Parathyroid adenoma (tissue), 2 donors: Measurements from ENCODE around the gene GMFB.

Experiments
- H2AFZ ChIP-seq: fragments of 300-600 bp; sonication (generic); one replicate; pipeline ENCODE4 v1.7.0; 2017; ENCODE audit warnings: antibody characterized with exemption, mild to moderate bottlenecking
- H3K27ac ChIP-seq: fragments of 300-600 bp; sonication (generic); one replicate; pipeline ENCODE4 v1.7.0; 2017
- H3K27me3 ChIP-seq: fragments of 300-600 bp; sonication (generic); one replicate; pipeline ENCODE4 v1.7.0; 2017; ENCODE audit warnings: low read length; ENCODE audit not compliant: control insufficient read depth, insufficient read depth
- H3K36me3 ChIP-seq: fragments of 300-600 bp; sonication (generic); one replicate; pipeline ENCODE4 v1.7.0; 2017; ENCODE audit warnings: low read length; ENCODE audit not compliant: control insufficient read depth, insufficient read depth
- H3K4me1 ChIP-seq: fragments of 300-600 bp; sonication (generic); one replicate; pipeline ENCODE4 v1.7.0; 2017; ENCODE audit warnings: control low read depth
- H3K4me2 ChIP-seq: fragments of 300-600 bp; sonication (generic); one replicate; pipeline ENCODE4 v1.7.0; 2017; ENCODE audit warnings: low read length
- H3K4me3 ChIP-seq: fragments of 300-600 bp; sonication (generic); one replicate; pipeline ENCODE4 v1.7.0; 2017; ENCODE audit warnings: low read depth, low read length
- H3K79me2 ChIP-seq: fragments of 300-600 bp; sonication (generic); one replicate; pipeline ENCODE4 v1.7.0; 2017; ENCODE audit warnings: control low read depth
- H3K9ac ChIP-seq: fragments of 300-600 bp; sonication (generic); one replicate; pipeline ENCODE4 v1.7.0; 2017; ENCODE audit warnings: mild to moderate bottlenecking
- H3K9me3 ChIP-seq: fragments of 300-600 bp; sonication (generic); one replicate; pipeline ENCODE4 v1.7.0; 2017; ENCODE audit warnings: low read length; ENCODE audit not compliant: control insufficient read depth
- TF ChIP-seq, protein P1 (sequence below): fragments of 300-600 bp; sonication (generic); IDR thresholded peaks from one replicate; pipeline ENCODE4 v1.7.0; 2017; ENCODE audit warnings: antibody characterized with exemption, mild to moderate bottlenecking
- donor health status: primary hyperparathyroidism.

The GMFB gene

DNA sequence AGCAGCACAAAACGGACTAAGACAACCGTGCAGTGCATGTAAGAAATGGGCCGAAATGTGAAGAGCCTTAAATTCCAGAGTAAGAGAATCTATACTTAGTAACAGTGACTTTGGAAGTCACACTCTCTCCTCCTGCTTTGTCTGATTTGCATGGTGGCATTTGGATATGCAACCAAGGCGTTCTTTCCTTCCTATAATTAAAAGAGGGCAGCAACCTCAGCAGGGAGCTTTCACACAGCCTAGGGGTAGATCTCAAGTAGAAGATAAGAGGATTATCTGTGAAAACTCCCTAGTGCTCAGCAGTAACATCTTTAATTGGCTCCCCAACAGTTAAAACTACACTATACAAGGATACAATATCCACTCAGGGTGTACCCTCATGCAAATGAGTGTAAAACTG lies 16.5 kb downstream of the GMFB start:
- Histone ChIP-seq H3K27me3 (no peaks in the 10 kb centered on the region), H3K79me2 (no peaks in the 10 kb centered on the region), H2AFZ (no peak overlapping the region), H3K9ac (no peak overlapping the region), H3K4me3 (peak overlapping the region; percentile 7), H3K9me3 (no peaks in the 10 kb centered on the region), H3K4me1 (peaks cover 5% of the 10 kb centered on the region), H3K4me2 (peak overlapping the region; percentile 21), H3K36me3 (no peaks in the 10 kb centered on the region), H3K27ac (no peak overlapping the region)
- TF ChIP-seq, protein P1, sequence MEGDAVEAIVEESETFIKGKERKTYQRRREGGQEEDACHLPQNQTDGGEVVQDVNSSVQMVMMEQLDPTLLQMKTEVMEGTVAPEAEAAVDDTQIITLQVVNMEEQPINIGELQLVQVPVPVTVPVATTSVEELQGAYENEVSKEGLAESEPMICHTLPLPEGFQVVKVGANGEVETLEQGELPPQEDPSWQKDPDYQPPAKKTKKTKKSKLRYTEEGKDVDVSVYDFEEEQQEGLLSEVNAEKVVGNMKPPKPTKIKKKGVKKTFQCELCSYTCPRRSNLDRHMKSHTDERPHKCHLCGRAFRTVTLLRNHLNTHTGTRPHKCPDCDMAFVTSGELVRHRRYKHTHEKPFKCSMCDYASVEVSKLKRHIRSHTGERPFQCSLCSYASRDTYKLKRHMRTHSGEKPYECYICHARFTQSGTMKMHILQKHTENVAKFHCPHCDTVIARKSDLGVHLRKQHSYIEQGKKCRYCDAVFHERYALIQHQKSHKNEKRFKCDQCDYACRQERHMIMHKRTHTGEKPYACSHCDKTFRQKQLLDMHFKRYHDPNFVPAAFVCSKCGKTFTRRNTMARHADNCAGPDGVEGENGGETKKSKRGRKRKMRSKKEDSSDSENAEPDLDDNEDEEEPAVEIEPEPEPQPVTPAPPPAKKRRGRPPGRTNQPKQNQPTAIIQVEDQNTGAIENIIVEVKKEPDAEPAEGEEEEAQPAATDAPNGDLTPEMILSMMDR: no peak

DNA sequence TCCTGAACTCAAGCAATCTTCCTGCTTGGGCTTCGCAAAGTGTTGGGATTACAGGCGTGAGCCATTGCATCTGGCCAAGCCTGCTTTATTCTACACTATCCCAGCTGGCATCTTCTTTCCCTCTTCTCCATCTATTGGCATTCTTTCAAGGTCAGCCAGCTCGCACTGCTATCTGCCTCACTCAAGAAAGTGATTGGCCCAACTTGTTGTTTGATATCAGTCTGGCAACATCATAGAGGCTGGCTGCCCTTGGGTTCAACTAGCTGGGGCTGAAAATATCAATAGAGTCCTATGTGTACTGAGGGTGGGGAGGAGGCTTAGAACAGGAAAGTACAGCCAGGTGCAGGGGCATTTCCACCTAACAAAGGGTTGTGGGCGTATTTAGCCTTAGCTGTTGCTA lies 17.1 kb downstream of the GMFB start:
- Histone ChIP-seq H3K4me3 (no peak overlapping the region), H3K9ac (no peak overlapping the region), H3K9me3 (no peaks in the 10 kb centered on the region), H2AFZ (no peak overlapping the region), H3K27ac (no peak overlapping the region), H3K4me2 (no peak overlapping the region), H3K79me2 (no peaks in the 10 kb centered on the region), H3K36me3 (no peaks in the 10 kb centered on the region), H3K27me3 (no peaks in the 10 kb centered on the region), H3K4me1 (peaks cover 5% of the 10 kb centered on the region)
- TF ChIP-seq, protein P1: no peak

DNA sequence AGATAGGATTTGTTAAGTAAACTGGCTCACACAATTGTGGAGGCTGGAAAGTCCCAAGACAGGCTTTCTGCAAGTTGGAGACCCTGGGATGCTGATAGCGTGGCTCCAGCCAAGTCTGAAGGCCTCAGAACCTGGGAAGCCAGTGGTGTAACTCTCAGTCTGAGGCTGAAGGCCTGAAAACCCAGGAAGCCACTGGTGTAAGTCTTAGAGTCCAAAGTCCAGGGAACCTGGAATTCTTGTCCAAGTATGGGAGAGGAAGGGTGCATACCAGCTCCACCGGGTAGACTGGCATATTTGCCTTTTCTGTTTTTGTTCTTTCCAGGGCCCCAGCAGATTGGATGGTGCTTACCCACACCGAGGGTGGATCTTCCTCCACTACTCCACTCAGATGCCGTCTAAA lies 18.1 kb downstream of the GMFB start:
- H3K9ac ChIP-seq: no peak overlapping the region
- H3K27me3 ChIP-seq: no peaks in the 10 kb centered on the region
- H3K36me3 ChIP-seq: no peaks in the 10 kb centered on the region
- no peaks in the 10 kb centered on the region for H3K79me2 ChIP-seq
- no peaks in the 10 kb centered on the region for H3K9me3 ChIP-seq
- peaks cover 5% of the 10 kb centered on the region for H3K4me1 ChIP-seq
- H2AFZ ChIP-seq: no peak overlapping the region
- no peak overlapping the region for H3K27ac ChIP-seq
- TF ChIP-seq, protein P1: no peak
- no peak overlapping the region for H3K4me2 ChIP-seq
- no peak overlapping the region for H3K4me3 ChIP-seq

DNA sequence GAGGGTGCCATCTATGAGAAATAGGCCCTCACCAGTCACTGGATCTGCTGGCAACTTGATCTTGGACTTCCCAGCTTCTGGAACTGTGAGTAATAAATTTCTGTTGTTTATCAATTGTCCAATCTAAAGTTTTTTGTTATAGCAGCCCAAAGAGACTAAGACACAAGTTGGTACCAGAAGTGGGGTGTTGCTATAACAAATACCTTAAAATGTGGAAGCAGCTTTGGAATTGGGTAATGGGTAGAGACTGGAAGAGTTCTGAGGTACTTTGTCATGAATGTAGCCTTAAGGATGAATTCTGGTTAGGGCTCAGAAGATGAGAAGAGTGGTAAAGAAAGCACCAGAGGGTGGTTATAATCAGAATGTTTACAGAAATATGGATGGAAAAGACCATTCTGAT lies 21.5 kb downstream of the GMFB start:
- TF ChIP-seq, protein P1: no peak
- no peaks in the 10 kb centered on the region for H3K36me3 ChIP-seq
- no peaks in the 10 kb centered on the region for H3K9me3 ChIP-seq
- no peak overlapping the region for H2AFZ ChIP-seq
- H3K9ac ChIP-seq: no peak overlapping the region
- H3K4me3 ChIP-seq: no peak overlapping the region
- no peak overlapping the region for H3K27ac ChIP-seq
- peaks cover under 1% of the 10 kb centered on the region for H3K4me1 ChIP-seq
- no peaks in the 10 kb centered on the region for H3K79me2 ChIP-seq
- H3K4me2 ChIP-seq: no peak overlapping the region
- H3K27me3 ChIP-seq: no peaks in the 10 kb centered on the region

DNA sequence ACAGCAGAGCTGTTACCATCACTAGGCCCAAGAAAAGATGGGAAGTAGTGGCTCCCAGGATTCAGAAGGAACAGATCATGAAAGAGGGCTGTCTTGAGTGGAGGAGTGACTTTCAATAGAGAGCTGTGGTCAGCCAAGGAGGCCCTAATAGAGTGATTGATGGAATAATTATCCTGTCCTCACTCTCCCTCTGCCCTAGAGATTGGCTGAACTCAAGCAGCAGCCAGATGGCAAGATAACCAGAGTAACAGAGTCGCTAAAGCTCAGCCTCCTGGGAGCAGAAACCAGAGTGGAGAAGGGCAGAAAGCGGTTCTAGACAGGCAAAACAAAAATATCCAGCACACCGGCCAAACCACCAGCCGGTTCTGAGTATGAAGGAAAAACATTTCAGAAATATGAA lies 23.1 kb downstream of the GMFB start:
- no peak overlapping the region for H3K4me2 ChIP-seq
- H3K9me3 ChIP-seq: no peaks in the 10 kb centered on the region
- H3K36me3 ChIP-seq: no peaks in the 10 kb centered on the region
- peak overlapping the region; percentile 19 for H2AFZ ChIP-seq
- H3K27ac ChIP-seq: no peak overlapping the region
- no peak overlapping the region for H3K9ac ChIP-seq
- no peaks in the 10 kb centered on the region for H3K79me2 ChIP-seq
- H3K27me3 ChIP-seq: no peaks in the 10 kb centered on the region
- H3K4me1 ChIP-seq: no peaks in the 10 kb centered on the region
- TF ChIP-seq, protein P1: no peak
- H3K4me3 ChIP-seq: no peak overlapping the region
